Naive thymus-derived CD4-positive, alpha-beta T cell (primary cell): ENCODE results near the gene FYN. TPM values are rescaled to one million over a fixed set of nuclear protein-coding genes. Genes with fewer than 3 reads are reported as not detected.

Experiments
- ATAC-seq: fragments of 150-1000 bp; cut with Tn5 transposase; 2 replicates; pipeline ENCODE4 v1.10.0; 2021; ENCODE audit warnings: mild to moderate bottlenecking, moderate library complexity
- CTCF ChIA-PET: fragments of 350-600 bp; sonication (Branson Sonifier 250); formaldehyde crosslinking; loops from one replicate; lab custom pipeline; 2021; ENCODE audit warnings: antibody characterized with exemption; lab: Charles Lee
- POLR2A ChIA-PET: fragments of 350-600 bp; sonication (Branson Sonifier 250); formaldehyde crosslinking; loops from one replicate; lab custom pipeline; 2021; ENCODE audit warnings: antibody characterized with exemption, inconsistent platforms; lab: Charles Lee
- DNase-seq, 9 donors: peaks; one replicate each; pipeline versions ENCODE4 v3.0.0 to v3.0.0-alpha.2; 2020 to 2022; ENCODE audit warnings: mixed read lengths in 1 of 9
- H3K27ac ChIP-seq: one replicate; pipeline ENCODE4 v1.7.0; 2013; ENCODE audit warnings: mild to moderate bottlenecking, low read depth, low read length, moderate library complexity
- H3K27me3 ChIP-seq, 2 donors: one replicate each; pipeline ENCODE4 v1.7.0; 2013; ENCODE audit warnings: low read length in 2 of 2, mild to moderate bottlenecking in 2 of 2, moderate library complexity in 2 of 2; ENCODE audit not compliant: control insufficient read depth in 2 of 2, insufficient read depth in 2 of 2
- H3K36me3 ChIP-seq, 3 experiments: 1 replicate in 2 of 3; 2 replicates in 1 of 3; pipeline ENCODE4 v1.7.0; 2013; ENCODE audit warnings: low read length in 3 of 3, mild to moderate bottlenecking in 3 of 3, moderate library complexity in 1 of 3; ENCODE audit not compliant: insufficient read depth in 3 of 3, control insufficient read depth in 2 of 3
- H3K4me1 ChIP-seq, 2 donors: one replicate each; pipeline ENCODE4 v1.7.0; 2013; ENCODE audit warnings: low read length in 2 of 2, mild to moderate bottlenecking in 2 of 2, moderate library complexity in 1 of 2; ENCODE audit not compliant: control insufficient read depth in 2 of 2, insufficient read depth in 2 of 2
- H3K4me3 ChIP-seq: 2 replicates; pipeline ENCODE4 v1.7.0; 2013; ENCODE audit warnings: mild to moderate bottlenecking, low read length
- H3K9me3 ChIP-seq, 3 experiments: 1 replicate in 2 of 3; 2 replicates in 1 of 3; pipeline ENCODE4 v1.7.0; 2013; ENCODE audit warnings: low read length in 3 of 3; ENCODE audit not compliant: control insufficient read depth in 2 of 3
- H3K27ac Mint-ChIP-seq, 9 donors: one replicate each; pipeline ENCODE4 v1.8.0; 2020 to 2022; ENCODE audit warnings: mixed read lengths in 9 of 9, mild to moderate bottlenecking in 8 of 9, moderate library complexity in 5 of 9, inconsistent platforms in 2 of 9
- H3K27me3 Mint-ChIP-seq, 5 donors: one replicate each; pipeline ENCODE4 v1.8.0; 2021 to 2022; ENCODE audit warnings: mixed read lengths in 5 of 5, mild to moderate bottlenecking in 1 of 5
- H3K36me3 Mint-ChIP-seq, 5 donors: one replicate each; pipeline ENCODE4 v1.8.0; 2020 to 2022; ENCODE audit warnings: mixed read lengths in 5 of 5, mild to moderate bottlenecking in 3 of 5, inconsistent platforms in 1 of 5
- H3K4me1 Mint-ChIP-seq, 7 donors: one replicate each; pipeline ENCODE4 v1.8.0; 2020 to 2022; ENCODE audit warnings: mixed read lengths in 7 of 7, mild to moderate bottlenecking in 3 of 7, inconsistent platforms in 1 of 7
- H3K4me3 Mint-ChIP-seq, 10 donors: one replicate each; pipeline ENCODE4 v1.8.0; 2020 to 2022; ENCODE audit warnings: mild to moderate bottlenecking in 10 of 10, mixed read lengths in 10 of 10, moderate library complexity in 6 of 10, inconsistent platforms in 2 of 10
- H3K9me3 Mint-ChIP-seq, 11 donors: one replicate each; pipeline ENCODE4 v1.8.0; 2020 to 2022; ENCODE audit warnings: mixed read lengths in 11 of 11, mild to moderate bottlenecking in 4 of 11, inconsistent platforms in 1 of 11, moderate library complexity in 1 of 11
- intact Hi-C, 2 donors: fragments of 100-400 bp; cut with micrococcal nuclease; formaldehyde crosslinking; loops; one replicate each; pipeline ENCODE4 v1.15.1; 2023
- polyA plus RNA-seq, 2 donors: library from polyadenylated mRNA; unstranded; fragments of 300-500 nt; fragmentation: Illumina TruSeq; gene quantifications; one replicate each; pipeline ENCODE4 v1.2.3, GENCODE V29; 2021
- total RNA-seq, 6 experiments: library from RNA in 5 of 6; stranded (reverse) in 5 of 6; gene quantifications; 1 replicate in 5 of 6; 2 replicates in 1 of 6; pipeline ENCODE4 v1.2.3 and lab custom pipeline; 2021 to 2026

The FYN gene
- total and polyA plus RNA-seq, 7 experiments from 2014 or later: 200 to 720 (median 430) TPM

DNA sequence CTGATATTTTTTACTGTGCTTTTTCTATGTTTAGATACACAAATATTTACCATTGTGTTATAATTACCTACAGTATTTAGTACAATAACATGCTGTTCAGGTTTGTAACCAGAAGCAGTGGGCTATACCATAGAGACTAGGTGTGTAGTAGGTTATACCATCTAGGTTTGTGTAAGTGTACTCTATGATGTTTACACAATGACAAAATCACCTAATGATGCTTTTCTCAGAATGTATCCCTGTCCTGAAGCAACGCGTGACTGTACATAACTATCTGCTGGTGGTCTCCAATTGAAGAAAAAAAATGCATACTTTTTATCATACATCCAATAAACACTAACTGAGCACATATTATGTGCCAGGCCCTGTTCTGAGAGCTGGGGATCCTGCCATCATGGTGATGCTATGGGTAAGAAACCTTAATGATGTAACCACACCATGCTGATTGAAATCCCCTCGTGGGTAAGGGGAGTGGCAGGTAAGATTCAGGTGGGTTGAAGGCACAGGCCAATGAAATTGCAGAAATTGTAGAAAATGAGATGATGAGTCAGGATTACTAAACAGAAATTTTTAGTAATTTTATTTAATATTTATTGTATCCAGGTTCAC, 76.8 kb downstream of the FYN start:
- peaks cover 52 to 59% of the 10 kb centered on the region in 2 donors for H3K4me1 ChIP-seq
- H3K27ac Mint-ChIP-seq: peak overlapping the region in 7 of 9 donors; percentile 46 to 86 (median 59)
- no peaks in the 10 kb centered on the region for H3K27me3 Mint-ChIP-seq
- no peaks in the 10 kb centered on the region for H3K27me3 ChIP-seq
- H3K9me3 Mint-ChIP-seq: no peaks in the 10 kb centered on the region
- H3K4me3 ChIP-seq: no peak overlapping the region
- no peaks in the 10 kb centered on the region for H3K9me3 ChIP-seq
- no peak for DNase-seq
- POLR2A ChIA-PET: interaction anchor here (0.8 to 1.2 kb wide), 2 partner anchors 62 to 245 kb away, joined by 3 to 4 read pairs; no protein-coding TSS in a partner anchor
- H3K4me3 Mint-ChIP-seq: peak overlapping the region in 1 of 10 donors; percentile 71
- intact Hi-C loops: loop anchor here in 1 of 2 donors (1.0 kb wide), 1 partner anchor 8 kb away; no protein-coding TSS in a partner anchor
- no peak for ATAC-seq
- CTCF ChIA-PET: no interaction called here
- peaks cover 0 to 6% (median 0%) of the 10 kb centered on the region in 3 experiments for H3K36me3 ChIP-seq
- peaks cover 30 to 79% (median 34%) of the 10 kb centered on the region in 7 donors for H3K4me1 Mint-ChIP-seq
- H3K36me3 Mint-ChIP-seq: peaks cover 0 to 24% (median 5%) of the 10 kb centered on the region in 5 donors
- H3K27ac ChIP-seq: peak overlapping the region; percentile 30

DNA sequence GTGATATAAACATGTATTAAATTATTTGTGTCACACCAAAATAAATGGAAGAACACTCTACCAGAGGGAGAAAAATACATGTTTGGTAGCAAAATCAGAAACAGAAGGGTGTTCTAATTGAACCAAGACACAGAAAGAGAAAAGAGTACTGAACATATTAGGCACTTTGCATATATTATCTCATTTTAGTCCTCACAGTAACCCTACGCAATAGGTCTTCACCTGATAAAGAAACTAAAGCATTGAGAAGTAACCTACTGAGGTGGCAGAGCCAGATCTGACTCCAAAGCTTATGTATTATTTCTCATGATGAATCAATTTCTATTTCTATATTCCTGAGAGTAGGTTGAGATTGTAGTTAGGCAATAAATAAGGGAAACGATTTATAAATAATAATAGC, 77.7 kb downstream of the FYN start:
- no peaks in the 10 kb centered on the region for H3K9me3 ChIP-seq
- DNase-seq: no peak
- peaks cover 0 to 19% (median 5%) of the 10 kb centered on the region in 5 donors for H3K36me3 Mint-ChIP-seq
- H3K4me1 Mint-ChIP-seq: peaks cover 24 to 79% (median 26%) of the 10 kb centered on the region in 7 donors
- POLR2A ChIA-PET: interaction anchor here (0.8 to 1.2 kb wide), 2 partner anchors 61 to 246 kb away, joined by 3 to 4 read pairs; no protein-coding TSS in a partner anchor
- H3K36me3 ChIP-seq: peaks cover 0 to 5% (median 0%) of the 10 kb centered on the region in 3 experiments
- H3K27me3 ChIP-seq: no peaks in the 10 kb centered on the region
- ATAC-seq: no peak
- intact Hi-C loops: loop anchor here (1.0 to 2.0 kb wide), 4 partner anchors 8 to 35 kb away; no protein-coding TSS in a partner anchor
- peak overlapping the region in 8 of 9 donors; percentile 46 to 91 (median 84) for H3K27ac Mint-ChIP-seq
- H3K4me3 Mint-ChIP-seq: peak overlapping the region in 7 of 10 donors; percentile 56 to 71 (median 67)
- H3K4me1 ChIP-seq: peaks cover 57 to 63% of the 10 kb centered on the region in 2 donors
- no peaks in the 10 kb centered on the region for H3K27me3 Mint-ChIP-seq
- H3K9me3 Mint-ChIP-seq: no peaks in the 10 kb centered on the region
- CTCF ChIA-PET: no interaction called here
- H3K4me3 ChIP-seq: peak overlapping the region; percentile 63
- peak overlapping the region; percentile 30 for H3K27ac ChIP-seq

DNA sequence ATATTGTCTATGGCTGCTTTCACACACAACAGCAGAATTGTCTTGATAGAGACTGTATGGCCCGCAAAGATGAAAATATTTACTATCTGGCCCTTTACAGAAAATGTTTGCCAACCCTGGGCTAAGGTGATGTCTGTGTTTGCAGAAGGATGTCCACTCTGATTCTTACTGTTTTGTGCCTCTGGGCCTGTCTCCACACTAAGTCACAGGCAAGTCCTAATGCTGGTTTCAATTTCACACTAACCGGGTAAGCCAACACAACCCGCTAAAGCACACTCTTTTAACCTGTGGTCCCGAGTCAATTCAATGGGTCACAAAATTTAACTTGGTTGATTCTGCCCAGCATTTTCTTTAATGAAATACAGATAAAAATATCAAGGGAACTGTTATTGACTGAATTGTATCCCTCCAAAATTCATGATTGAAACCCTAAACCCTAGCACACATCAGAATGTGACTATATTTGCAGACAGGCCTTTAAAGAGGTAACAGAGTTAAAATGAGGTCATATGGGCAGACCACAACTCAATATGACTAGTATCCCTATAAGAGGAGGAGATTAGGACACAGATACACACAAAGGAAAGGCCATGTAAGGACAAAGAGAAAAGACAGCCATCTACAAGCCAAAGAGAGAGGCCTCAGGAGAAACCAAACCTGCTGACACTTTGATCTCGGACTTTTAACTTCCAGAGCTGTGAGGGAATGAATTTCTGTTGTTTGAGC, 78.4 kb downstream of the FYN start:
- H3K36me3 Mint-ChIP-seq: peaks cover 0 to 15% (median 7%) of the 10 kb centered on the region in 5 donors
- Histone ChIP-seq H3K4me3 (peak overlapping the region; percentile 63), H3K27ac (peak overlapping the region; percentile 1), H3K36me3 (no peaks in the 10 kb centered on the region), H3K4me1 (peaks cover 64 to 66% of the 10 kb centered on the region in 2 donors), H3K27me3 (no peaks in the 10 kb centered on the region), H3K9me3 (no peaks in the 10 kb centered on the region)
- DNase-seq (no peak), ATAC-seq (peak; percentile 39)
- H3K4me3 Mint-ChIP-seq: peak overlapping the region in 9 of 10 donors; percentile 26 to 71 (median 62)
- H3K27me3 Mint-ChIP-seq: no peaks in the 10 kb centered on the region
- H3K27ac Mint-ChIP-seq: peak overlapping the region in 8 of 9 donors; percentile 46 to 91 (median 84)
- POLR2A ChIA-PET: interaction anchor here (1.2 kb wide), 1 partner anchor 247 kb away, joined by 4 read pairs; no protein-coding TSS in a partner anchor
- intact Hi-C loops: loop anchor here (1.0 to 2.0 kb wide), 5 partner anchors 8 to 44 kb away; no protein-coding TSS in a partner anchor
- CTCF ChIA-PET: no interaction called here
- peaks cover 17 to 79% (median 21%) of the 10 kb centered on the region in 7 donors for H3K4me1 Mint-ChIP-seq
- no peaks in the 10 kb centered on the region for H3K9me3 Mint-ChIP-seq

DNA sequence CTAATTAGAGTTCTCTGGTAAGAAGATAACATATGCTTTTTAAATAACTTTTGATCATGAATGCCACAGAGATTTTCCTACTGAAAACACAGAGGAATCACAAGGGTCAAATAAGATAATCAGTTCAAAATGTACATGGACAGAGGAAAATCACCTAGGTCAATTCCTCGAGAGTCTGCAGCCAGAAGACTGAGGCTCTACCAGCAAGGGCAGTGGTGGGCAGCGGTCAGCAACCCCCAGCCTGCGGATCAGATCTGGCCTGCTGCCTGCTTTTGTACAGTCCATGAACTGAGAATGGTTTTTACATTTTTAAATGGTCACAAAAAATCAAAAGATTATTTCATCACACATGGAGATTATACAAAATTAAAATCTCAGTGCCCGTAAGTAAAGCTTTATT, 79.0 kb downstream of the FYN start:
- Histone ChIP-seq H3K27ac (peak overlapping the region; percentile 53), H3K4me1 (peaks cover 66 to 69% of the 10 kb centered on the region in 2 donors), H3K36me3 (no peaks in the 10 kb centered on the region), H3K4me3 (peak overlapping the region; percentile 63), H3K27me3 (no peaks in the 10 kb centered on the region), H3K9me3 (no peaks in the 10 kb centered on the region)
- Mint-ChIP-seq H3K4me1 (peaks cover 11 to 73% (median 15%) of the 10 kb centered on the region in 7 donors), H3K4me3 (peak overlapping the region in 9 of 10 donors; percentile 51 to 79 (median 67)), H3K27ac (peak overlapping the region in 8 of 9 donors; percentile 46 to 91 (median 84)), H3K9me3 (no peaks in the 10 kb centered on the region), H3K36me3 (peaks cover 0 to 11% (median 7%) of the 10 kb centered on the region in 5 donors), H3K27me3 (no peaks in the 10 kb centered on the region)
- DNase-seq: no peak
- ChIA-PET POLR2A (interaction anchor here (0.8 to 0.9 kb wide), 2 partner anchors 9 to 11 kb away, joined by 3 read pairs; no protein-coding TSS in a partner anchor), CTCF (no interaction called here)
- ATAC-seq: no peak
- intact Hi-C loops: loop anchor here (1.0 to 2.0 kb wide), 4 partner anchors 19 to 43 kb away; no protein-coding TSS in a partner anchor

DNA sequence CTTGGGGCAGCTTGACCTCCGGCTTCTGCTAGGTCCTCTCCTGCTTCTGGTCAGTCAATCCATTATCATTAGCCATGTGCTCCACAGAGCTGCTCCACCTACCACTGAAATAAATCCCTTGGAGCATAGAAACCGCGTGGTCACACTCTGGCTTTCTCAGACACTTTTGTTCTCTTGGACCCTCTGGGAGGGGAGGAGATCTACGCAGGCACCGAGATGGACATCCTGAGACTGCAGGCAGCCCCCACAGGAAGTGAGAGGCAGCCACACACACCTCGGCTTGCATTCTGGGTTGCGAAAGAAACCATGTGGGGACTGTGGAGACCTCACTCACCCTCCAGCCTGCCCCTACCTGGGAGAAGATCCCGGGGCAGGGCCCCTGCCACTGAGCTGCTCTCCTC, 79.5 kb downstream of the FYN start:
- Histone ChIP-seq H3K36me3 (no peaks in the 10 kb centered on the region), H3K4me1 (peaks cover 68% of the 10 kb centered on the region in 2 donors), H3K4me3 (peak overlapping the region; percentile 63), H3K27ac (peak overlapping the region; percentile 53), H3K27me3 (no peaks in the 10 kb centered on the region), H3K9me3 (no peaks in the 10 kb centered on the region)
- intact Hi-C loops: loop anchor here (1.0 to 2.0 kb wide), 5 partner anchors 15 to 42 kb away; no protein-coding TSS in a partner anchor
- CTCF ChIA-PET: no interaction called here
- peak in 1 of 9 donors; percentile 32 for DNase-seq
- peaks cover 0 to 11% (median 7%) of the 10 kb centered on the region in 5 donors for H3K36me3 Mint-ChIP-seq
- H3K27ac Mint-ChIP-seq: peak overlapping the region in 8 of 9 donors; percentile 46 to 91 (median 84)
- H3K9me3 Mint-ChIP-seq: no peaks in the 10 kb centered on the region
- H3K27me3 Mint-ChIP-seq: no peaks in the 10 kb centered on the region
- POLR2A ChIA-PET: interaction anchor here (0.8 to 0.9 kb wide), 2 partner anchors 10 to 12 kb away, joined by 3 read pairs; no protein-coding TSS in a partner anchor
- peak; percentile 83 for ATAC-seq
- peaks cover 6 to 67% (median 9%) of the 10 kb centered on the region in 7 donors for H3K4me1 Mint-ChIP-seq
- peak overlapping the region in 9 of 10 donors; percentile 51 to 79 (median 62) for H3K4me3 Mint-ChIP-seq
